C4-2B (cell line): ENCODE measurements around the gene CRACR2A.

Experiments
- CTCF ChIP-seq: fragments of 450-650 bp; conservative IDR thresholded peaks from 2 replicates; pipeline ENCODE4 v1.5.1; 2017; ENCODE audit warnings: mild to moderate bottlenecking
- ZFX ChIP-seq: fragments of 450-650 bp; IDR thresholded peaks from 2 replicates; pipeline ENCODE4 v1.6.1; 2017

DNA sequence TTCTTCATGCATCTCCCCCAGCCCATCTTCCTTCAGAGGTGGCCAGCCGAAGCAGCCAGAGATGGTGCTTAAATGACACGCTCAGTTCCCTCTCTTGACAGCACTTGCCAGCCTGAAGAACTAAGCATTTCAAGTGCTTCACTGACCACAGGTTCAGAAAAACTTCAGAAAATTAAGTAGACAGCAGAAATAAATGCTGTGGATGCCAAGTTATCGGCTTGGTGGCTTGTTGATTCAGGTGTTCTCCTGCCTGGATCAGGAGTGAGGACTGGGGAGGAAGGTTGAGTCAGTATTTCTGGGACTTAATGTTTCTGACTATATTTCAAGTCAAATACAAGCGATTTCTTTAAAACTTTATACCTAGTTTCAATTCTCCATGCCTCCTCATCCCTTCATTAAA lies 58.2 kb downstream of the CRACR2A start:
- TF ChIP-seq CTCF (no peak), ZFX (no peak)
